NCI-H2081 treated with DMSO at 0.1 percent for 48 hours (cell line): ENCODE results near the gene GPR155.
"Not testable (repeated sequence)": the region's sequence is repeated elsewhere in the genome, so short reads cannot be mapped to it uniquely, and the experiment has no call there.

Source experiments
- DNase-seq: peaks from one replicate; lab custom pipeline; 2025; lab: John Stamatoyannopoulos, UW

GPR155 gene

GRCh38 chr2:174438146-174438886, 48.5 kb downstream of the GPR155 start:
- DNase-seq: no peak

- DNase-seq: no peak
Measured at GRCh38 chr2:174436351-174436750, 50.5 kb downstream of the GPR155 start.

- DNase-seq: no peak
Measured at GRCh38 chr2:174431902-174432301, 54.9 kb downstream of the GPR155 start.

GRCh38 chr2:174430066-174430465, 56.8 kb downstream of the GPR155 start:
- DNase-seq: no peak

GRCh38 chr2:174428214-174428613, 58.6 kb downstream of the GPR155 start:
- DNase-seq: no peak

- DNase-seq: no peak
Measured at GRCh38 chr2:174412256-174412655, 74.6 kb downstream of the GPR155 start.

GRCh38 chr2:174410039-174410438, 76.8 kb downstream of the GPR155 start:
- not testable (repeated sequence) for DNase-seq

- DNase-seq: no peak
Measured at GRCh38 chr2:174403628-174404027, 83.2 kb downstream of the GPR155 start.

- no peak for DNase-seq
Measured at GRCh38 chr2:174400853-174401252, 86.0 kb downstream of the GPR155 start.

- no peak for DNase-seq
Measured at GRCh38 chr2:174399171-174399570, 87.7 kb downstream of the GPR155 start.

- no peak for DNase-seq
Measured at GRCh38 chr2:174397773-174398172, 89.1 kb downstream of the GPR155 start.

- no peak for DNase-seq
Measured at GRCh38 chr2:174395969-174396630, 90.7 kb downstream of the GPR155 start.

GRCh38 chr2:174395284-174395968, 91.4 kb downstream of the GPR155 start, which contains the start of gene SCRN3:
Gene SCRN3 (plus strand): TSS chr2:174395730. CDS start chr2:174398284, 2,554 bp downstream.
- DNase-seq: peak; percentile 45

- DNase-seq: no peak
Measured at GRCh38 chr2:174392706-174393105, 94.1 kb downstream of the GPR155 start.

- not testable (repeated sequence) for DNase-seq
Measured at GRCh38 chr2:174390303-174390702, 96.5 kb downstream of the GPR155 start.

- DNase-seq: no peak
Measured at GRCh38 chr2:174389542-174389941, 97.3 kb downstream of the GPR155 start.

- DNase-seq: not testable (repeated sequence)
Measured at GRCh38 chr2:174388706-174389105, 98.1 kb downstream of the GPR155 start.

GRCh38 chr2:174385201-174385600, 101.6 kb downstream of the GPR155 start:
- DNase-seq: no peak

- no peak for DNase-seq
Measured at GRCh38 chr2:174383796-174384195, 103.0 kb downstream of the GPR155 start.
